Activated CD4-positive, alpha-beta memory T cell treated with anti-CD3 and anti-CD28 coated beads, Interleukin-2, amount 10 ng/mL, durations not matched to agents 7 days and 5 days (primary cell): ENCODE results near the gene CA6. TPM values are rescaled to one million over a fixed set of nuclear protein-coding genes. Genes with fewer than 3 reads are reported as not detected.
"Not testable (repeated sequence)": the region's sequence is repeated elsewhere in the genome, so short reads cannot be mapped to it uniquely, and the experiment has no call there.

Experiments
- CTCF ChIA-PET: fragments of 350-600 bp; sonication (Branson Sonifier 250); formaldehyde crosslinking; loops from one replicate; lab custom pipeline; 2021; ENCODE audit warnings: antibody characterized with exemption, inconsistent platforms; lab: Charles Lee
- POLR2A ChIA-PET: fragments of 350-600 bp; sonication (Branson Sonifier 250); formaldehyde crosslinking; loops from one replicate; lab custom pipeline; 2021; ENCODE audit warnings: antibody characterized with exemption; lab: Charles Lee
- DNase-seq: peaks from one replicate; pipeline ENCODE4 v3.0.0-alpha.2; 2020
- H3K27ac Mint-ChIP-seq: one replicate; pipeline ENCODE4 v1.8.0; 2021; ENCODE audit warnings: mild to moderate bottlenecking, mixed read lengths
- H3K27me3 Mint-ChIP-seq: one replicate; pipeline ENCODE4 v1.8.0; 2021; ENCODE audit warnings: mixed read lengths
- H3K36me3 Mint-ChIP-seq: one replicate; pipeline ENCODE4 v1.8.0; 2021; ENCODE audit warnings: low read depth, mixed read lengths
- H3K4me1 Mint-ChIP-seq: one replicate; pipeline ENCODE4 v1.8.0; 2021; ENCODE audit warnings: mixed read lengths
- H3K4me3 Mint-ChIP-seq: one replicate; pipeline ENCODE4 v1.8.0; 2021; ENCODE audit warnings: mild to moderate bottlenecking, mixed read lengths
- H3K9me3 Mint-ChIP-seq: one replicate; pipeline ENCODE4 v1.8.0; 2021; ENCODE audit warnings: mixed read lengths
- total RNA-seq, 2 experiments: library from RNA; stranded (reverse); gene quantifications; one replicate each; pipeline ENCODE4 v1.2.3, GENCODE V29; 2021

Gene CA6
- total RNA-seq, 2 experiments from 2014 or later, result 0.18 TPM; not detected in 1

- Mint-ChIP-seq H3K36me3 (no peaks in the 10 kb centered on the region), H3K4me1 (peaks cover 6% of the 10 kb centered on the region), H3K27ac (no peak overlapping the region), H3K4me3 (no peak overlapping the region), H3K27me3 (no peaks in the 10 kb centered on the region), H3K9me3 (no peaks in the 10 kb centered on the region)
- ChIA-PET CTCF (interaction anchor here (0.6 to 0.8 kb wide), 2 partner anchors 89 to 91 kb away, joined by 4 to 5 read pairs; no protein-coding TSS in a partner anchor), POLR2A (no interaction called here)
- DNase-seq, result no peak
Observed at GRCh38 chr1:9010781-9011323, 65.2 kb downstream of the CA6 start.

- Mint-ChIP-seq H3K36me3 (no peaks in the 10 kb centered on the region), H3K27me3 (peaks cover 5% of the 10 kb centered on the region), H3K27ac (no peak overlapping the region), H3K4me1 (peaks cover 6% of the 10 kb centered on the region), H3K4me3 (no peak overlapping the region), H3K9me3 (no peaks in the 10 kb centered on the region)
- ChIA-PET POLR2A (interaction anchor here (0.7 kb wide), 1 partner anchor 89 kb away, joined by 3 read pairs; no protein-coding TSS in a partner anchor), CTCF (interaction anchor here (3.2 kb wide), 1 partner anchor 9 kb away, joined by 19 read pairs; no protein-coding TSS in a partner anchor)
- DNase-seq, result no peak
Observed at GRCh38 chr1:9013819-9014218, 68.2 kb downstream of the CA6 start.

GRCh38 chr1:9014475-9015375 is 69.1 kb downstream of the CA6 start:
- DNase-seq, result no peak
- H3K4me1 Mint-ChIP-seq, result peaks cover 6% of the 10 kb centered on the region
- H3K9me3 Mint-ChIP-seq, result no peaks in the 10 kb centered on the region
- ChIA-PET POLR2A (interaction anchor here (0.6 to 0.7 kb wide), 2 partner anchors 65 to 88 kb away, joined by 3 to 5 read pairs; no protein-coding TSS in a partner anchor), CTCF (interaction anchor here (0.9 to 3.2 kb wide), 2 partner anchors 10 to 166 kb away, joined by 5 to 19 read pairs; no protein-coding TSS in a partner anchor)
- H3K4me3 Mint-ChIP-seq, result no peak overlapping the region
- no peak overlapping the region for H3K27ac Mint-ChIP-seq
- no peaks in the 10 kb centered on the region for H3K36me3 Mint-ChIP-seq
- H3K27me3 Mint-ChIP-seq, result peaks cover 5% of the 10 kb centered on the region

- POLR2A ChIA-PET, result no interaction called here
Observed at GRCh38 chr1:9016455-9016854, 70.8 kb downstream of the CA6 start.

GRCh38 chr1:9018333-9018732 is 72.7 kb downstream of the CA6 start:
- ChIA-PET POLR2A (no interaction called here), CTCF (no interaction called here)
- no peaks in the 10 kb centered on the region for H3K9me3 Mint-ChIP-seq
- H3K27ac Mint-ChIP-seq, result no peak overlapping the region
- no peak for DNase-seq
- H3K4me3 Mint-ChIP-seq, result no peak overlapping the region
- H3K27me3 Mint-ChIP-seq, result peaks cover 12% of the 10 kb centered on the region
- H3K4me1 Mint-ChIP-seq, result no peaks in the 10 kb centered on the region
- no peaks in the 10 kb centered on the region for H3K36me3 Mint-ChIP-seq

More at GRCh38 chr1:9016455-9016854, 70.8 kb downstream of the CA6 start:
- Mint-ChIP-seq H3K36me3 (no peaks in the 10 kb centered on the region), H3K9me3 (no peaks in the 10 kb centered on the region), H3K4me1 (no peaks in the 10 kb centered on the region), H3K27ac (no peak overlapping the region), H3K27me3 (peaks cover 10% of the 10 kb centered on the region), H3K4me3 (no peak overlapping the region)
- CTCF ChIA-PET, result interaction anchor here (3.2 kb wide), 1 partner anchor 12 kb away, joined by 19 read pairs; no protein-coding TSS in a partner anchor
- no peak for DNase-seq

GRCh38 chr1:9019896-9020295 is 74.2 kb downstream of the CA6 start:
- CTCF ChIA-PET, result interaction anchor here (1.2 kb wide), 1 partner anchor 171 kb away, joined by 3 read pairs; no protein-coding TSS in a partner anchor
- no peak overlapping the region for H3K4me3 Mint-ChIP-seq
- peaks cover 12% of the 10 kb centered on the region for H3K27me3 Mint-ChIP-seq
- no peaks in the 10 kb centered on the region for H3K9me3 Mint-ChIP-seq
- POLR2A ChIA-PET, result no interaction called here
- no peaks in the 10 kb centered on the region for H3K4me1 Mint-ChIP-seq
- no peak overlapping the region for H3K27ac Mint-ChIP-seq
- no peaks in the 10 kb centered on the region for H3K36me3 Mint-ChIP-seq
- DNase-seq, result no peak

GRCh38 chr1:9020305-9020704 is 74.6 kb downstream of the CA6 start:
- no peak overlapping the region for H3K4me3 Mint-ChIP-seq
- H3K27ac Mint-ChIP-seq, result no peak overlapping the region
- POLR2A ChIA-PET, result no interaction called here
- DNase-seq, result no peak
- CTCF ChIA-PET, result interaction anchor here (1.2 kb wide), 1 partner anchor 171 kb away, joined by 3 read pairs; no protein-coding TSS in a partner anchor
- H3K4me1 Mint-ChIP-seq, result no peaks in the 10 kb centered on the region
- no peaks in the 10 kb centered on the region for H3K9me3 Mint-ChIP-seq
- no peaks in the 10 kb centered on the region for H3K36me3 Mint-ChIP-seq
- H3K27me3 Mint-ChIP-seq, result peaks cover 12% of the 10 kb centered on the region

GRCh38 chr1:9022026-9022738 is 76.5 kb downstream of the CA6 start:
- DNase-seq, H3K4me1 Mint-ChIP-seq, H3K36me3 Mint-ChIP-seq, H3K4me3 Mint-ChIP-seq, H3K27ac Mint-ChIP-seq, POLR2A ChIA-PET, H3K9me3 Mint-ChIP-seq: not testable (repeated sequence)
- peaks cover 12% of the 10 kb centered on the region for H3K27me3 Mint-ChIP-seq
- CTCF ChIA-PET, result interaction anchor here (1.3 kb wide), 1 partner anchor 17 kb away, joined by 4 read pairs; no protein-coding TSS in a partner anchor

- H3K36me3 Mint-ChIP-seq, result no peaks in the 10 kb centered on the region
- no peak overlapping the region for H3K27ac Mint-ChIP-seq
- H3K4me3 Mint-ChIP-seq, result no peak overlapping the region
- H3K9me3 Mint-ChIP-seq, result no peaks in the 10 kb centered on the region
- ChIA-PET POLR2A (no interaction called here), CTCF (interaction anchor here (1.3 kb wide), 1 partner anchor 18 kb away, joined by 4 read pairs; no protein-coding TSS in a partner anchor)
- H3K4me1 Mint-ChIP-seq, result no peaks in the 10 kb centered on the region
- H3K27me3 Mint-ChIP-seq, result peaks cover 9% of the 10 kb centered on the region
- no peak for DNase-seq
Observed at GRCh38 chr1:9022773-9023172, 77.1 kb downstream of the CA6 start.

Other genes starting within 250 kb of the CA6 start
- gene RERE, start 128.2 kb upstream of the CA6 start, total RNA-seq, result 100 to 1,000 TPM in 1 of 2 experiments, 10 to 100 TPM in 1; 96.6 to 101 TPM
- 1,000 to 10,000 TPM; 2,453 to 2,472 TPM for gene ENO1, start 67.2 kb upstream of the CA6 start, total RNA-seq
- gene SLC2A7, start 80.6 kb downstream of the CA6 start, total RNA-seq, result not detected
- gene SLC2A5, start 123.8 kb downstream of the CA6 start, total RNA-seq, result under 1 TPM in 1 of 2 experiments, not detected in 1; 0.25 TPM
- 1 to 10 TPM; 3.5 to 5.0 TPM for gene GPR157, start 183.2 kb downstream of the CA6 start, total RNA-seq